Peyer's patch (tissue), 4 donors: ENCODE results near the gene PLA2G2F.

Source experiments
- CTCF ChIP-seq, 6 experiments: fragments of 450-650 bp in 4 of 6; fragments of 200-600 bp in 2 of 6; sonication (generic) in 1 of 6; IDR thresholded peaks; one replicate each; pipeline ENCODE4 v1.5.1; 2017 to 2019; ENCODE audit warnings: antibody characterized with exemption in 6 of 6, mild to moderate bottlenecking in 3 of 6, moderate library complexity in 1 of 6
- POLR2A ChIP-seq, 2 donors: fragments of 450-650 bp; IDR thresholded peaks; one replicate each; pipeline ENCODE4 v1.5.1; 2017; ENCODE audit warnings: antibody characterized with exemption in 2 of 2, mild to moderate bottlenecking in 2 of 2, moderate library complexity in 2 of 2

- TF ChIP-seq CTCF (IDR thresholded peaks at IDR 0.05) (no peak), POLR2A (IDR thresholded peaks at IDR 0.05) (no peak)
Observed at GRCh38 chr1:20096840-20097447, 42.2 kb upstream of the PLA2G2F start.
